GM21423 (cell line): ENCODE measurements around the gene ATF7IP2.
"Not testable (repeated sequence)": the region's sequence is repeated elsewhere in the genome, so short reads cannot be mapped to it uniquely, and the experiment has no call there.

Source experiments
- ATAC-seq: cut with Tn5 transposase; IDR thresholded peaks from one replicate; pipeline ENCODE4 v1.9.1; 2021; ENCODE audit warnings: mild to moderate bottlenecking, moderate library complexity; ENCODE audit not compliant: unreplicated experiment

The ATF7IP2 gene

GRCh38 chr16:10447289-10447688, 61.4 kb downstream of the ATF7IP2 start:
- ATAC-seq = no peak

- not testable (repeated sequence) for ATAC-seq
Measured at GRCh38 chr16:10452208-10453158, 66.6 kb downstream of the ATF7IP2 start.

- no peak for ATAC-seq
Measured at GRCh38 chr16:10453159-10453510, 67.3 kb downstream of the ATF7IP2 start.

- ATAC-seq = no peak
Measured at GRCh38 chr16:10465821-10466220, 80.0 kb downstream of the ATF7IP2 start.

- ATAC-seq = no peak
Measured at GRCh38 chr16:10466313-10466712, 80.5 kb downstream of the ATF7IP2 start.

- ATAC-seq = no peak
Measured at GRCh38 chr16:10466861-10467260, 81.0 kb downstream of the ATF7IP2 start.

- ATAC-seq = not testable (repeated sequence)
Measured at GRCh38 chr16:10476636-10477035, 90.8 kb downstream of the ATF7IP2 start.

GRCh38 chr16:10480151-10480550, 94.3 kb downstream of the ATF7IP2 start:
- no peak for ATAC-seq

GRCh38 chr16:10485159-10485558, 99.3 kb downstream of the ATF7IP2 start:
- ATAC-seq = no peak

- no peak for ATAC-seq
Measured at GRCh38 chr16:10485698-10486382, 100.0 kb downstream of the ATF7IP2 start.

- no peak for ATAC-seq
Measured at GRCh38 chr16:10490141-10490540, 104.3 kb downstream of the ATF7IP2 start.

GRCh38 chr16:10493276-10493675, 107.4 kb downstream of the ATF7IP2 start:
- no peak for ATAC-seq

GRCh38 chr16:10494343-10495030, 108.6 kb downstream of the ATF7IP2 start:
- no peak for ATAC-seq

- no peak for ATAC-seq
Measured at GRCh38 chr16:10495031-10495345, 109.1 kb downstream of the ATF7IP2 start.

GRCh38 chr16:10497132-10498101, 111.6 kb downstream of the ATF7IP2 start:
- no peak for ATAC-seq

GRCh38 chr16:10500582-10500981, 114.7 kb downstream of the ATF7IP2 start:
- ATAC-seq = no peak

- ATAC-seq = no peak
Measured at GRCh38 chr16:10501016-10501607, 115.3 kb downstream of the ATF7IP2 start.

GRCh38 chr16:10502776-10503175, 116.9 kb downstream of the ATF7IP2 start:
- no peak for ATAC-seq

- ATAC-seq = no peak
Measured at GRCh38 chr16:10504404-10504885, 118.6 kb downstream of the ATF7IP2 start.

- not testable (repeated sequence) for ATAC-seq
Measured at GRCh38 chr16:10505286-10505685, 119.4 kb downstream of the ATF7IP2 start.
